Upper lobe of left lung (tissue), 4 donors: ENCODE data around the gene MYO18B.

ENCODE experiments used
- EP300 ChIP-seq, 4 donors: sonication (generic); formaldehyde crosslinking; IDR thresholded peaks; one replicate each; pipeline ENCODE4 v1.5.1; 2017; ENCODE audit warnings: antibody characterized with exemption in 4 of 4, control low read depth in 2 of 4
- POLR2A ChIP-seq, 4 donors: fragments of 450-650 bp; IDR thresholded peaks; one replicate each; pipeline ENCODE4 v1.5.1; 2016 to 2017; ENCODE audit warnings: antibody characterized with exemption in 4 of 4, mild to moderate bottlenecking in 2 of 4
- POLR2AphosphoS5 ChIP-seq, 2 donors: sonication (generic); formaldehyde crosslinking; IDR thresholded peaks; one replicate each; pipeline ENCODE4 v1.5.1; 2017; ENCODE audit warnings: antibody characterized with exemption in 2 of 2
- TF ChIP-seq, protein P1 (sequence below), 6 experiments: fragments of 450-650 bp in 4 of 6; fragments of 200-600 bp in 2 of 6; sonication (generic) in 2 of 6; IDR thresholded peaks; one replicate each; pipeline ENCODE4 v1.5.1; 2016 to 2019; ENCODE audit warnings: antibody characterized with exemption in 6 of 6

- TF ChIP-seq POLR2AphosphoS5 (IDR thresholded peaks at IDR 0.05) = no peak
- TF ChIP-seq, protein P1, sequence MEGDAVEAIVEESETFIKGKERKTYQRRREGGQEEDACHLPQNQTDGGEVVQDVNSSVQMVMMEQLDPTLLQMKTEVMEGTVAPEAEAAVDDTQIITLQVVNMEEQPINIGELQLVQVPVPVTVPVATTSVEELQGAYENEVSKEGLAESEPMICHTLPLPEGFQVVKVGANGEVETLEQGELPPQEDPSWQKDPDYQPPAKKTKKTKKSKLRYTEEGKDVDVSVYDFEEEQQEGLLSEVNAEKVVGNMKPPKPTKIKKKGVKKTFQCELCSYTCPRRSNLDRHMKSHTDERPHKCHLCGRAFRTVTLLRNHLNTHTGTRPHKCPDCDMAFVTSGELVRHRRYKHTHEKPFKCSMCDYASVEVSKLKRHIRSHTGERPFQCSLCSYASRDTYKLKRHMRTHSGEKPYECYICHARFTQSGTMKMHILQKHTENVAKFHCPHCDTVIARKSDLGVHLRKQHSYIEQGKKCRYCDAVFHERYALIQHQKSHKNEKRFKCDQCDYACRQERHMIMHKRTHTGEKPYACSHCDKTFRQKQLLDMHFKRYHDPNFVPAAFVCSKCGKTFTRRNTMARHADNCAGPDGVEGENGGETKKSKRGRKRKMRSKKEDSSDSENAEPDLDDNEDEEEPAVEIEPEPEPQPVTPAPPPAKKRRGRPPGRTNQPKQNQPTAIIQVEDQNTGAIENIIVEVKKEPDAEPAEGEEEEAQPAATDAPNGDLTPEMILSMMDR (IDR thresholded peaks at IDR 0.05) = no peak
- TF ChIP-seq EP300 (IDR thresholded peaks at IDR 0.05) = no peak
- TF ChIP-seq POLR2A (IDR thresholded peaks at IDR 0.05) = no peak
Observed at GRCh38 chr22:25781801-25782200, 39.8 kb downstream of the MYO18B start.
